ENCODE results near the gene MLIP.
"Not testable (repeated sequence)": the region's sequence is repeated elsewhere in the genome, so short reads cannot be mapped to it uniquely, and the experiment has no call there.

The MLIP gene

GRCh38 chr6:54195637-54196036, 84.4 kb downstream of the MLIP start:
- Histone ChIP-seq H3K4me3 (replicated peaks; ENCODE audit: insufficient read depth, low read length) (no peak overlapping the region), H3K27ac (replicated peaks) (no peak overlapping the region), H3K27me3 (ENCODE audit: insufficient read depth, poor library complexity, severe bottlenecking) (no peaks in the 10 kb centered on the region)
- no peak for DNase-seq (ENCODE audit: low read depth in 1 of 2, low spot score in 1 of 2)
- no peak for TF ChIP-seq GABPA (IDR thresholded peaks at IDR 0.05; ENCODE audit: low read depth)
- TF ChIP-seq, protein P1, sequence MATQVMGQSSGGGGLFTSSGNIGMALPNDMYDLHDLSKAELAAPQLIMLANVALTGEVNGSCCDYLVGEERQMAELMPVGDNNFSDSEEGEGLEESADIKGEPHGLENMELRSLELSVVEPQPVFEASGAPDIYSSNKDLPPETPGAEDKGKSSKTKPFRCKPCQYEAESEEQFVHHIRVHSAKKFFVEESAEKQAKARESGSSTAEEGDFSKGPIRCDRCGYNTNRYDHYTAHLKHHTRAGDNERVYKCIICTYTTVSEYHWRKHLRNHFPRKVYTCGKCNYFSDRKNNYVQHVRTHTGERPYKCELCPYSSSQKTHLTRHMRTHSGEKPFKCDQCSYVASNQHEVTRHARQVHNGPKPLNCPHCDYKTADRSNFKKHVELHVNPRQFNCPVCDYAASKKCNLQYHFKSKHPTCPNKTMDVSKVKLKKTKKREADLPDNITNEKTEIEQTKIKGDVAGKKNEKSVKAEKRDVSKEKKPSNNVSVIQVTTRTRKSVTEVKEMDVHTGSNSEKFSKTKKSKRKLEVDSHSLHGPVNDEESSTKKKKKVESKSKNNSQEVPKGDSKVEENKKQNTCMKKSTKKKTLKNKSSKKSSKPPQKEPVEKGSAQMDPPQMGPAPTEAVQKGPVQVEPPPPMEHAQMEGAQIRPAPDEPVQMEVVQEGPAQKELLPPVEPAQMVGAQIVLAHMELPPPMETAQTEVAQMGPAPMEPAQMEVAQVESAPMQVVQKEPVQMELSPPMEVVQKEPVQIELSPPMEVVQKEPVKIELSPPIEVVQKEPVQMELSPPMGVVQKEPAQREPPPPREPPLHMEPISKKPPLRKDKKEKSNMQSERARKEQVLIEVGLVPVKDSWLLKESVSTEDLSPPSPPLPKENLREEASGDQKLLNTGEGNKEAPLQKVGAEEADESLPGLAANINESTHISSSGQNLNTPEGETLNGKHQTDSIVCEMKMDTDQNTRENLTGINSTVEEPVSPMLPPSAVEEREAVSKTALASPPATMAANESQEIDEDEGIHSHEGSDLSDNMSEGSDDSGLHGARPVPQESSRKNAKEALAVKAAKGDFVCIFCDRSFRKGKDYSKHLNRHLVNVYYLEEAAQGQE (IDR thresholded peaks at IDR 0.05; ENCODE audit: insufficient replicate concordance, low read depth): no peak
- no peak for TF ChIP-seq SPI1 (IDR thresholded peaks at IDR 0.05; ENCODE audit: borderline replicate concordance, low read depth)
- TF ChIP-seq POLR2AphosphoS5 (IDR thresholded peaks at IDR 0.05; ENCODE audit: low read depth): no peak
- TF ChIP-seq CTCF (IDR thresholded peaks at IDR 0.05; ENCODE audit: insufficient read depth, low read length): no peak

- no peak for DNase-seq (ENCODE audit: low read depth in 1 of 2, low spot score in 1 of 2)
- Histone ChIP-seq H3K27me3 (ENCODE audit: insufficient read depth, poor library complexity, severe bottlenecking) (no peaks in the 10 kb centered on the region), H3K4me3 (replicated peaks; ENCODE audit: insufficient read depth, low read length) (no peak overlapping the region), H3K27ac (replicated peaks) (peak overlapping the region; percentile 74)
- TF ChIP-seq CTCF (IDR thresholded peaks at IDR 0.05; ENCODE audit: insufficient read depth, low read length): no peak
Observed at GRCh38 chr6:54196905-54197304, 85.7 kb downstream of the MLIP start.

DNA sequence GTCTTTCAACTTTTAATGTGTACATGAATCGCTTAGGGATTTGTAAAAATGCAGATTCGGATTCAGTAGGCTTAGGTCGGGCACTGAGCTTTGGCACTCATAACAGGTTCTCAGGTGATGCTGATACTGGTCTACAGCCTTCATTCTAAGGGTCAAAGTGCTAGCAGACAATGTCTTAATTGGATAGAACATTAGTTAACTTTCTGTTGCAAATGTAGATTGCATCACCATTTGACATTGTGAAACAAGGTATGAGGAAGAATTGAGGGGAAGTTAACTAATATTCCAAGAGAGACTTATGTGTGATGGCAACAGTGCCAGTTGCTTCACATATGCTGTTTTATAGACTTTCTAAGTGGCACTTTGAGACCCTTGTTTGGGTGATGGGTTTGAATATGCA, 86.9 kb downstream of the MLIP start:
- no peaks in the 10 kb centered on the region for H3K27me3 ChIP-seq (ENCODE audit: insufficient read depth, poor library complexity, severe bottlenecking)

DNA sequence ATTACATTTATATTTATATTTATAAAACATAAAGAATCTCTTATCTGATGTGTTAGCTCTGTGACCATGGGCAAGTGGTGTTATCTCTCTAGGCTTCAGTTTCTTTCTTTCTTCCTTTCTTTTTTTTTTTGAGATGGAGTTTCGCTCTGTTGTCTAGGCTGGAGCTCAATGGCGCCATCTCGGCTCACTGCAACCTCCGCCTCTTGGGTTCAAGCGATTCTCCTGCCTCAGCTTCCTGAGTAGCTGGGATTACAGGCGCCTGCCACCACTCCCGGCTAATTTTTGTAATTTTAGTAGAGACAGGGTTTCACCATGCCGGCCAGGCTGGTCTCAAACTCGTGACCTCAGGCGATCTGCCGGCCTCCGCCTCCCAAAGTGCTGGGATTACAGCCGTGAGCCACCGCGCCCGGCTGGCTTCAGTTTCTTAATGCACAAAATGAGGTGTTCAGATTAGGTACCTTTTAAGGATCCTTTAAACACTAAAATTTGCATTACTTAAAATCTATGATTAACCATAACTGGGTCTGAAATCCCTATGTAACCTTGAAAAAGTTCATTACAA, 92.3 kb downstream of the MLIP start:
- H3K27ac ChIP-seq (replicated peaks); H3K4me3 ChIP-seq (replicated peaks; ENCODE audit: insufficient read depth, low read length); H3K27me3 ChIP-seq (ENCODE audit: insufficient read depth, poor library complexity, severe bottlenecking); DNase-seq (ENCODE audit: low read depth in 1 of 2, low spot score in 1 of 2): not testable (repeated sequence)

More for the DNA sequence above, 86.9 kb downstream of the MLIP start:
- Histone ChIP-seq H3K4me3 (replicated peaks; ENCODE audit: insufficient read depth, low read length) (no peak overlapping the region), H3K27ac (replicated peaks) (peak overlapping the region; percentile 74)
- TF ChIP-seq GABPA (IDR thresholded peaks at IDR 0.05; ENCODE audit: low read depth): no peak
- TF ChIP-seq SPI1 (IDR thresholded peaks at IDR 0.05; ENCODE audit: borderline replicate concordance, low read depth): peak; percentile 47; the same call in 1 of the 2 replicates
- TF ChIP-seq POLR2AphosphoS5 (IDR thresholded peaks at IDR 0.05; ENCODE audit: low read depth): peak; percentile 51; the same call in 1 of the 2 replicates
- TF ChIP-seq, protein P1 (IDR thresholded peaks at IDR 0.05; ENCODE audit: insufficient replicate concordance, low read depth): no peak
- no peak for TF ChIP-seq CTCF (IDR thresholded peaks at IDR 0.05; ENCODE audit: insufficient read depth, low read length)
- peak; percentile 65 to 84 for DNase-seq (ENCODE audit: low read depth in 1 of 2, low spot score in 1 of 2)
